H9 (cell line): ENCODE data around the gene FRY. TPM values are rescaled to one million over a fixed set of nuclear protein-coding genes. Genes with fewer than 3 reads are reported as not detected.

ENCODE experiments used
- DNase-seq: peaks from one replicate; pipeline ENCODE4 v3.0.0-alpha.2; 2017
- H2AFZ ChIP-seq: one replicate; pipeline ENCODE4 v1.6.1; 2013; ENCODE audit warnings: mild to moderate bottlenecking, low read length, control low read depth, moderate library complexity
- H2AK5ac ChIP-seq: 2 replicates; pipeline ENCODE4 v1.6.1; 2013; ENCODE audit warnings: low read length, control low read depth, mixed read lengths; ENCODE audit not compliant: insufficient read length
- H2BK120ac ChIP-seq: one replicate; pipeline ENCODE4 v1.6.1; 2013; ENCODE audit warnings: low read depth, mild to moderate bottlenecking, low read length, control low read depth, inconsistent platforms; ENCODE audit not compliant: poor library complexity, severe bottlenecking
- H2BK12ac ChIP-seq: 2 replicates; pipeline ENCODE4 v1.6.1; 2013; ENCODE audit warnings: low read length, control low read depth, mixed read lengths, low read depth; ENCODE audit not compliant: insufficient read length
- H2BK15ac ChIP-seq: 2 replicates; pipeline ENCODE4 v1.6.1; 2013; ENCODE audit warnings: low read depth, low read length, control low read depth
- H2BK20ac ChIP-seq: one replicate; pipeline ENCODE4 v1.6.1; 2013; ENCODE audit warnings: low read depth, mild to moderate bottlenecking, low read length, control low read depth, inconsistent platforms; ENCODE audit not compliant: poor library complexity, severe bottlenecking
- H2BK5ac ChIP-seq: 2 replicates; pipeline ENCODE4 v1.6.1; 2013; ENCODE audit warnings: low read length, control low read depth, mixed read lengths; ENCODE audit not compliant: insufficient read length
- H3K14ac ChIP-seq: 2 replicates; pipeline ENCODE4 v1.6.1; 2013; ENCODE audit warnings: low read length, control low read depth; ENCODE audit not compliant: insufficient read depth
- H3K18ac ChIP-seq: 2 replicates; pipeline ENCODE4 v1.6.1; 2013; ENCODE audit warnings: low read depth, mild to moderate bottlenecking, mixed read lengths, low read length, control low read depth; ENCODE audit not compliant: insufficient read length
- H3K23ac ChIP-seq: 2 replicates; pipeline ENCODE4 v1.6.1; 2013; ENCODE audit warnings: low read length, control low read depth, mixed read lengths, low read depth; ENCODE audit not compliant: insufficient read length
- H3K23me2 ChIP-seq: 2 replicates; pipeline ENCODE4 v1.6.1; 2013; ENCODE audit warnings: low read depth, mild to moderate bottlenecking, mixed read lengths, low read length, control low read depth; ENCODE audit not compliant: insufficient read length, poor library complexity, severe bottlenecking
- H3K27ac ChIP-seq: 2 replicates; pipeline ENCODE4 v1.5.1; 2013; ENCODE audit warnings: low read length, control low read depth, mixed read lengths, low read depth; ENCODE audit not compliant: insufficient read length
- H3K27me3 ChIP-seq: 2 replicates; pipeline ENCODE4 v1.6.1; 2013; ENCODE audit warnings: low read length, control low read depth, inconsistent platforms; ENCODE audit not compliant: insufficient read depth
- H3K4ac ChIP-seq: 2 replicates; pipeline ENCODE4 v1.6.1; 2013; ENCODE audit warnings: low read depth, mild to moderate bottlenecking, control low read depth, inconsistent platforms, low read length, moderate library complexity
- H3K4me1 ChIP-seq: 2 replicates; pipeline ENCODE4 v1.6.1; 2013; ENCODE audit warnings: low read length, control low read depth, inconsistent platforms; ENCODE audit not compliant: insufficient read depth
- H3K4me2 ChIP-seq: 2 replicates; pipeline ENCODE4 v1.6.1; 2013; ENCODE audit warnings: low read length, control low read depth, mixed read lengths; ENCODE audit not compliant: insufficient read length, insufficient read depth
- H3K56ac ChIP-seq: 2 replicates; pipeline ENCODE4 v1.6.1; 2013; ENCODE audit warnings: low read depth, mild to moderate bottlenecking, mixed read lengths, low read length, control low read depth; ENCODE audit not compliant: insufficient read length
- H3K79me1 ChIP-seq: 2 replicates; pipeline ENCODE4 v1.6.1; 2013; ENCODE audit warnings: low read depth, mild to moderate bottlenecking, moderate library complexity, low read length, control low read depth, inconsistent platforms; ENCODE audit not compliant: insufficient read depth, poor library complexity, severe bottlenecking
- H3K79me2 ChIP-seq: 2 replicates; pipeline ENCODE4 v1.6.1; 2013; ENCODE audit warnings: low read length, control low read depth, inconsistent platforms; ENCODE audit not compliant: insufficient read depth
- H3K9ac ChIP-seq: 2 replicates; pipeline ENCODE4 v1.6.1; 2013; ENCODE audit warnings: low read length, control low read depth, mixed read lengths; ENCODE audit not compliant: insufficient read length; ENCODE audit errors: extremely low read depth
- H3K9me3 ChIP-seq: one replicate; pipeline ENCODE4 v1.6.1; 2013; ENCODE audit warnings: low read depth, low read length, inconsistent platforms; ENCODE audit not compliant: control insufficient read depth
- H3T11ph ChIP-seq: one replicate; pipeline ENCODE4 v1.6.1; 2013; ENCODE audit warnings: mild to moderate bottlenecking, low read length, control low read depth, inconsistent platforms
- H4K20me1 ChIP-seq: one replicate; pipeline ENCODE4 v1.6.1; 2013; ENCODE audit not compliant: control insufficient read depth, insufficient read length, insufficient read depth
- H4K5ac ChIP-seq: 2 replicates; pipeline ENCODE4 v1.6.1; 2013; ENCODE audit warnings: low read depth, mild to moderate bottlenecking, mixed read lengths, low read length, control low read depth; ENCODE audit not compliant: insufficient read length
- H4K8ac ChIP-seq: replicated peaks from 2 replicates; pipeline ENCODE4 v1.6.1; 2013; ENCODE audit warnings: low read length, control low read depth, mixed read lengths, low read depth; ENCODE audit not compliant: insufficient read length
- H4K91ac ChIP-seq: 2 replicates; pipeline ENCODE4 v1.6.1; 2013; ENCODE audit warnings: low read depth, mild to moderate bottlenecking, moderate library complexity, mixed read lengths, low read length, control low read depth; ENCODE audit not compliant: insufficient read length
- H3K27ac Mint-ChIP-seq, 3 experiments: 2 replicates in 2 of 3; 3 replicates in 1 of 3; pipeline ENCODE4 v1.8.0; 2020 to 2021; ENCODE audit warnings: mixed read lengths in 3 of 3, mild to moderate bottlenecking in 1 of 3, moderate library complexity in 1 of 3
- H3K27me3 Mint-ChIP-seq: 2 replicates; pipeline ENCODE4 v1.8.0; 2021; ENCODE audit warnings: low read depth, mild to moderate bottlenecking, moderate library complexity, mixed read lengths
- H3K36me3 Mint-ChIP-seq, 3 experiments: 2 replicates in 2 of 3; 3 replicates in 1 of 3; pipeline ENCODE4 v1.8.0; 2020 to 2021; ENCODE audit warnings: low read depth in 3 of 3, mixed read lengths in 3 of 3; ENCODE audit not compliant: insufficient read depth in 1 of 3
- H3K4me1 Mint-ChIP-seq, 2 experiments: 2 replicates each; pipeline ENCODE4 v1.8.0; 2020; ENCODE audit warnings: mixed read lengths in 2 of 2
- H3K4me3 Mint-ChIP-seq, 2 experiments: 2 replicates in 1 of 2; 3 replicates in 1 of 2; pipeline ENCODE4 v1.8.0; 2020 to 2021; ENCODE audit warnings: mild to moderate bottlenecking in 2 of 2, mixed read lengths in 2 of 2, moderate library complexity in 1 of 2
- H3K9me3 Mint-ChIP-seq, 2 experiments: 2 replicates in 1 of 2; 3 replicates in 1 of 2; pipeline ENCODE4 v1.8.0; 2020; ENCODE audit warnings: mild to moderate bottlenecking in 2 of 2, mixed read lengths in 2 of 2, moderate library complexity in 1 of 2
- WGBS: extraction: QIAGEN DNeasy Blood & Tissue Kit; methylation state at CpG from one replicate; pipeline ENCODE4 v1.1.7; 2013; ENCODE audit warnings: missing lambda C conversion rate, low lambda C conversion rate, mixed read lengths; ENCODE audit not compliant: insufficient read length; ENCODE audit errors: extremely low coverage; 5-methylcytosine and 5-hydroxymethylcytosine counted together
- total RNA-seq: library from RNA; stranded (reverse); gene quantifications from 2 replicates; pipeline ENCODE4 v1.2.1, GENCODE V29; 2021
- TF ChIP-seq, protein P1 (sequence below): fragments of 200-600 bp; sonication (generic); conservative IDR thresholded peaks from 3 replicates; pipeline ENCODE4 v1.8.0; 2021; ENCODE audit warnings: antibody characterized with exemption, mild to moderate bottlenecking

FRY gene
- total RNA-seq, 1 experiment from 2014 or later = 5.2 TPM

DNA sequence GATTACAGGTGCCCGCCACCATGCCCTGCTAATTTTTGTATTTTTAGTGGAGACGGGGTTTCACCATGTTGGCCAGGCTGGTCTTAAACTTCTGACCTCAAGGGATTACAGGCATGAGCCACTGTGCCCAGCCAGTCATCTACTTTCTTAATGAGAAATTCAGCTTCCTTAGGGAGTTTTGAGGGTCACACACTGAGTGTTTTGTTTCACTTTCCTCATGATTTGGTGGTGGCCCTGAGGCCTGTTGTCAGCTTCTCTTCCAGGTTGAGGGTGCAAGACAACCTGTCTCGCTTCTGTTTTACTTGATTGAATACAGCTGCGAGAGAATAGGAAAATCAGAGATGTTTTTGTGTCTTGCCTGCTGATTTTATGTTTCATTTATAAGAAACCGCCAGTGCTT is 9.9 kb downstream of the FRY start:
- Histone ChIP-seq H3K27me3 (no peaks in the 10 kb centered on the region), H2BK20ac (no peak overlapping the region), H4K91ac (no peak overlapping the region), H3K18ac (no peak overlapping the region), H2BK12ac (no peak overlapping the region), H3K9ac (no peak overlapping the region), H3K4ac (no peak overlapping the region), H3K79me2 (no peaks in the 10 kb centered on the region), H4K8ac (no peak overlapping the region), H4K20me1 (no peaks in the 10 kb centered on the region), H3K27ac (no peak overlapping the region), H3K79me1 (no peaks in the 10 kb centered on the region), H3T11ph (no peak overlapping the region), H2AFZ (no peak overlapping the region), H4K5ac (no peak overlapping the region), H3K56ac (no peak overlapping the region), H3K14ac (no peak overlapping the region), H2BK5ac (no peak overlapping the region), H2BK120ac (no peak overlapping the region), H3K4me2 (no peak overlapping the region), H3K23me2 (no peaks in the 10 kb centered on the region), H2BK15ac (no peak overlapping the region), H3K23ac (no peak overlapping the region), H3K9me3 (no peaks in the 10 kb centered on the region), H2AK5ac (no peak overlapping the region), H3K4me1 (0 out of 2 replicates have a peak, but pooled peaks cover 3% of the 10 kb centered on the region)
- Mint-ChIP-seq H3K4me3 (no peak overlapping the region), H3K4me1 (peaks cover 11 to 13% of the 10 kb centered on the region in 2 experiments), H3K27ac (no peak overlapping the region), H3K27me3 (no peaks in the 10 kb centered on the region), H3K36me3 (peaks cover 0 to 4% (median 0%) of the 10 kb centered on the region in 3 experiments; a peak in 1 of 7 replicates), H3K9me3 (no peaks in the 10 kb centered on the region)
- TF ChIP-seq, protein P1, sequence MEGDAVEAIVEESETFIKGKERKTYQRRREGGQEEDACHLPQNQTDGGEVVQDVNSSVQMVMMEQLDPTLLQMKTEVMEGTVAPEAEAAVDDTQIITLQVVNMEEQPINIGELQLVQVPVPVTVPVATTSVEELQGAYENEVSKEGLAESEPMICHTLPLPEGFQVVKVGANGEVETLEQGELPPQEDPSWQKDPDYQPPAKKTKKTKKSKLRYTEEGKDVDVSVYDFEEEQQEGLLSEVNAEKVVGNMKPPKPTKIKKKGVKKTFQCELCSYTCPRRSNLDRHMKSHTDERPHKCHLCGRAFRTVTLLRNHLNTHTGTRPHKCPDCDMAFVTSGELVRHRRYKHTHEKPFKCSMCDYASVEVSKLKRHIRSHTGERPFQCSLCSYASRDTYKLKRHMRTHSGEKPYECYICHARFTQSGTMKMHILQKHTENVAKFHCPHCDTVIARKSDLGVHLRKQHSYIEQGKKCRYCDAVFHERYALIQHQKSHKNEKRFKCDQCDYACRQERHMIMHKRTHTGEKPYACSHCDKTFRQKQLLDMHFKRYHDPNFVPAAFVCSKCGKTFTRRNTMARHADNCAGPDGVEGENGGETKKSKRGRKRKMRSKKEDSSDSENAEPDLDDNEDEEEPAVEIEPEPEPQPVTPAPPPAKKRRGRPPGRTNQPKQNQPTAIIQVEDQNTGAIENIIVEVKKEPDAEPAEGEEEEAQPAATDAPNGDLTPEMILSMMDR = no peak
- no peak for DNase-seq
- no CpG with 5 or more reads among the region's 5 CpGs for WGBS
